BJ (cell line): ENCODE measurements around the gene TNFAIP1. TPM values are rescaled to one million over a fixed set of nuclear protein-coding genes. Genes with fewer than 3 reads are reported as not detected.

Source experiments
- CTCF ChIA-PET: fragments of 350-600 bp; formaldehyde crosslinking; extraction: SDS; loops from one replicate; lab custom pipeline; 2021; ENCODE audit warnings: antibody characterized with exemption, inconsistent platforms; lab: Yijun Ruan, JAX
- POLR2A ChIA-PET: fragments of 300-600 bp; sonication (Branson Sonifier 250); formaldehyde crosslinking; extraction: SDS; loops from one replicate; lab custom pipeline; 2021; ENCODE audit warnings: antibody characterized with exemption; lab: Charles Lee
- DNase-seq: peaks from one replicate; pipeline ENCODE4 v3.0.0-alpha.2; 2011; ENCODE audit warnings: low read depth
- H3K27me3 ChIP-seq: 2 replicates; pipeline ENCODE4 v1.6.0; 2011; ENCODE audit warnings: low read length; ENCODE audit not compliant: control insufficient read depth, insufficient read depth
- H3K36me3 ChIP-seq: 2 replicates; pipeline ENCODE4 v1.5.1; 2011; ENCODE audit warnings: low read length; ENCODE audit not compliant: control insufficient read depth, insufficient read depth
- H3K4me3 ChIP-seq: 2 replicates; pipeline ENCODE4 v1.5.1; 2011; ENCODE audit warnings: low read depth, mild to moderate bottlenecking, control low read depth, low read length
- polyA plus RNA-seq: library from polyadenylated mRNA; depleted of rRNA; stranded (reverse); fragments of >200 nt; gene quantifications from 2 replicates; pipeline ENCODE4 v1.2.3, GENCODE V29; 2011
- TF ChIP-seq, protein P1 (sequence below): IDR thresholded peaks from 2 replicates; pipeline ENCODE4 v1.5.1; 2011; ENCODE audit warnings: low read depth, mild to moderate bottlenecking, control low read depth, inconsistent platforms, low read length, moderate library complexity; ENCODE audit not compliant: insufficient read depth

The TNFAIP1 gene
- polyA plus RNA-seq, 1 experiment, result 166 TPM

DNA sequence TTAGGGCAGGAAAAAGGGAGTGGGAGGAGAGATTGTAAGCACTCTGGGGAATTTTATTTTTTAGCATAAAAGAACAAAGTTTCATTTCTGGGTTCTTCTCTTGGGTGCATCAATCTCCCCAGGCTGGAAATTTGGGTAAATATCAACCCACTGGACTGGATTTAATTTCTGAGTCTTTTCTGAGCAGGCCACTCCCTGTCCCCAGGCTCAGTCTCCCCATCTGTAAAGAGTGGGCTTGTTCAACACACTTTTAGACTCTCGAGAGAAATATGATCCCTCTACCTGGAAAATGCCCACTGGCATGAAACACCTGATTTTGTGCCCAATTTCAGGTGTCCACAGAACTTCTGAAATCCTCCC lies 35.2 kb downstream of the TNFAIP1 start:
- H3K4me3 ChIP-seq, result no peak overlapping the region
- POLR2A ChIA-PET, result no interaction called here
- H3K27me3 ChIP-seq, result no peaks in the 10 kb centered on the region
- DNase-seq, result no peak
- no peaks in the 10 kb centered on the region for H3K36me3 ChIP-seq
- CTCF ChIA-PET, result interaction anchor here (1.2 to 1.9 kb wide), 2 partner anchors 9 to 13 kb away, joined by 3 to 5 read pairs; partner anchors contain the start of gene POLDIP2
- TF ChIP-seq, protein P1, sequence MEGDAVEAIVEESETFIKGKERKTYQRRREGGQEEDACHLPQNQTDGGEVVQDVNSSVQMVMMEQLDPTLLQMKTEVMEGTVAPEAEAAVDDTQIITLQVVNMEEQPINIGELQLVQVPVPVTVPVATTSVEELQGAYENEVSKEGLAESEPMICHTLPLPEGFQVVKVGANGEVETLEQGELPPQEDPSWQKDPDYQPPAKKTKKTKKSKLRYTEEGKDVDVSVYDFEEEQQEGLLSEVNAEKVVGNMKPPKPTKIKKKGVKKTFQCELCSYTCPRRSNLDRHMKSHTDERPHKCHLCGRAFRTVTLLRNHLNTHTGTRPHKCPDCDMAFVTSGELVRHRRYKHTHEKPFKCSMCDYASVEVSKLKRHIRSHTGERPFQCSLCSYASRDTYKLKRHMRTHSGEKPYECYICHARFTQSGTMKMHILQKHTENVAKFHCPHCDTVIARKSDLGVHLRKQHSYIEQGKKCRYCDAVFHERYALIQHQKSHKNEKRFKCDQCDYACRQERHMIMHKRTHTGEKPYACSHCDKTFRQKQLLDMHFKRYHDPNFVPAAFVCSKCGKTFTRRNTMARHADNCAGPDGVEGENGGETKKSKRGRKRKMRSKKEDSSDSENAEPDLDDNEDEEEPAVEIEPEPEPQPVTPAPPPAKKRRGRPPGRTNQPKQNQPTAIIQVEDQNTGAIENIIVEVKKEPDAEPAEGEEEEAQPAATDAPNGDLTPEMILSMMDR, result no peak

DNA sequence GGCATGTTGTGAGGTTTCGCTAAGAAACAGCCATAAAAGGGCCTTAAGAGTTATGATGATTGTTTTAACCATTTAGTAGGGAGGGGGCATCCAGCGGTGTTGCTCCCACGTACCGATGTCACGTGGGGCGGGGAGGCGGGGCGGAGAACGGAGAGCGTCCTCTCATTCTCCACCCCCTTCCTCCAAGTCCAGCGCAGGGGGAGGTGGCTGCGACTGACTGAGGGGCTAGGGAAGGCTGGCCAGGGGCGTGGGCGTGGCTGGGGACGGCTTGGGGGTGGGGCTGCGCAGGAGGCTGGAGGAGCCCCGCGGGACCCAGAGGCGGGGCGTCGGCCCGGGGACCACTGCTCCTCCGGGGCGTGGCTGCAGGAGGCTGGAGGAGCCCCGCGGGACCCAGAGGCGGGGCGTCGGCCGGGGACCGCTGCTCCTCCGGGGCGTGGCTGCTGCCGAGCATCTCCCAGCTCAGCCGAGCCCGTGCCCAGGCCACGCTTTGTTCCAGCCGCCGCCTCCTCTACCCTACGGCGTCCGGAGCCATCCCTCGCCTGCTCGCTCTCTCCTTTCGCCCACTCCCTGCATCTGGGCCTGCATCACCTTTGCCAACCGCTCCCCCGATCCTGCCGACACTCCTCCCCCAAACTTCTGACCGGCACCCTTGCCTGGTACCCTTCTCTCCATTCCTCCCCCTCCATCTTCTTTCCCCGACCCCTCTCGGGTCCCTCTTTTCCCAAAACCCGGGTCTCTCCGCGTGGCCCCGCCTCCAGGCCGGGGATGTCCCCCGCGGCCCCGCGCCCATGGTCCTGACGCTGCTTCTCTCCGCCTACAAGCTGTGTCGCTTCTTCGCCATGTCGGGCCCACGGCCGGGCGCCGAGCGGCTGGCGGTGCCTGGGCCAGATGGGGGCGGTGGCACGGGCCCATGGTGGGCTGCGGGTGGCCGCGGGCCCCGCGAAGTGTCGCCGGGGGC lies 36.0 kb downstream of the TNFAIP1 start, which contains the start of gene SARM1:
Gene SARM1 (plus strand): TSS at position 450 of the 958 bp plus-strand sequence. CDS start 339 bp downstream, at position 789.
- H3K4me3 ChIP-seq, result peak within 1 kb of the TSS; percentile 73
- TF ChIP-seq, protein P1, result no peak
- H3K27me3 ChIP-seq, result no peaks in the 10 kb centered on the region
- CTCF ChIA-PET, result interaction anchor here (1.9 kb wide), 1 partner anchor 10 kb away, joined by 5 read pairs; no protein-coding TSS in a partner anchor
- H3K36me3 ChIP-seq, result no peaks in the 10 kb centered on the region
- peak; percentile 62 for DNase-seq
- POLR2A ChIA-PET, result no interaction called here

DNA sequence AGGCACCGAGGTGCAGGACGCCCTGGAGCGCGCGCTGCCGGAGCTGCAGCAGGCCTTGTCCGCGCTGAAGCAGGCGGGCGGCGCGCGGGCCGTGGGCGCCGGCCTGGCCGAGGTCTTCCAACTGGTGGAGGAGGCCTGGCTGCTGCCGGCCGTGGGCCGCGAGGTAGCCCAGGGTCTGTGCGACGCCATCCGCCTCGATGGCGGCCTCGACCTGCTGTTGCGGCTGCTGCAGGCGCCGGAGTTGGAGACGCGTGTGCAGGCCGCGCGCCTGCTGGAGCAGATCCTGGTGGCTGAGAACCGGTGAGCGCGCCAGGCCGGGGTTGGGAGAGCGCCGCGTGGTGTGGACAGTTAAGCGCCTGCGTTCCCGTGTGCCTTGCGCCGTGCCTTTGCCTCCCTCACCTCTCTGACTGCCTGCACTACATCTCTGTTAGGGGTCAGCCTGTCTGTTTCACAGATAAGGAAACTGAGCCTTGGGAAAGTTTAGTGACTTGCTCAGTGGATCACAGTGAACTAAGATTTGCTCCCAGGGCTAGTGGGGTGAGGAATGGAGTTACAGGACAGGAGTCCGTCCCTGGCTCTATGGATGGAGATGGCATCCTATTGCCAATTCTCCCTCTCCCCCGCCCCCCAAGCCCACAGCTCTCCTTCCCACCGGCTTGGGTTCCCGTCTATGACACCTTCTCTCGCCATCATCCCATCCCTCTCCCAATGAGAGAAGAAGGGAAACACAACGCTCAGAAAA lies 36.8 kb downstream of the TNFAIP1 start:
- Histone ChIP-seq H3K4me3 (peak overlapping the region; percentile 73), H3K36me3 (0 out of 2 replicates have a peak, but pooled peaks cover 1% of the 10 kb centered on the region), H3K27me3 (no peaks in the 10 kb centered on the region)
- no peak for DNase-seq
- POLR2A ChIA-PET, result no interaction called here
- TF ChIP-seq, protein P1, result no peak
- CTCF ChIA-PET, result interaction anchor here (0.6 kb wide), 1 partner anchor 281 kb away, joined by 3 read pairs; no protein-coding TSS in a partner anchor

DNA sequence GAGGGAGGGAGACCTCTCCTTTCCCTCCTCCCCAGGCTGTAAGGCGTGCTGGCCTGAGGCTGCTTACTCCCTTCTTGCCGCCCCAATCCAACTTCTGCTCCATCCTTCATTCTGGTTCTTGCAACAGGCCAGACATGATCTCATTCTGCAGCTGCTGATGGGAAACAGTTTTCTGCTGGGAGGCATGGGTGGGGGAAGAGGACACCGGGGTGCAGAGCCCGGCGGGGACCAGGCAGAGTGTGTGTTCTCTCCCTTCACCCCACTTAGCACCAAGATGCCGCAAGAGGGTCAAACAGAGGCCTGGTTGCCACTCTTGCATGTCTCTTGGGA lies 37.3 kb downstream of the TNFAIP1 start:
- no peaks in the 10 kb centered on the region for H3K27me3 ChIP-seq
- no peak for DNase-seq
- ChIA-PET POLR2A (no interaction called here), CTCF (no interaction called here)
- peak overlapping the region; percentile 73 for H3K4me3 ChIP-seq
- H3K36me3 ChIP-seq, result 0 out of 2 replicates have a peak, but pooled peaks cover 2% of the 10 kb centered on the region
- TF ChIP-seq, protein P1, result no peak
